NCI-H748 (cell line): ENCODE data around the gene RNF11.
"Not testable (repeated sequence)": the region's sequence is repeated elsewhere in the genome, so short reads cannot be mapped to it uniquely, and the experiment has no call there.

Experiments
- DNase-seq: peaks from one replicate; lab custom pipeline; 2025; ENCODE audit not compliant: unreplicated experiment; lab: John Stamatoyannopoulos, UW

The RNF11 gene

DNA sequence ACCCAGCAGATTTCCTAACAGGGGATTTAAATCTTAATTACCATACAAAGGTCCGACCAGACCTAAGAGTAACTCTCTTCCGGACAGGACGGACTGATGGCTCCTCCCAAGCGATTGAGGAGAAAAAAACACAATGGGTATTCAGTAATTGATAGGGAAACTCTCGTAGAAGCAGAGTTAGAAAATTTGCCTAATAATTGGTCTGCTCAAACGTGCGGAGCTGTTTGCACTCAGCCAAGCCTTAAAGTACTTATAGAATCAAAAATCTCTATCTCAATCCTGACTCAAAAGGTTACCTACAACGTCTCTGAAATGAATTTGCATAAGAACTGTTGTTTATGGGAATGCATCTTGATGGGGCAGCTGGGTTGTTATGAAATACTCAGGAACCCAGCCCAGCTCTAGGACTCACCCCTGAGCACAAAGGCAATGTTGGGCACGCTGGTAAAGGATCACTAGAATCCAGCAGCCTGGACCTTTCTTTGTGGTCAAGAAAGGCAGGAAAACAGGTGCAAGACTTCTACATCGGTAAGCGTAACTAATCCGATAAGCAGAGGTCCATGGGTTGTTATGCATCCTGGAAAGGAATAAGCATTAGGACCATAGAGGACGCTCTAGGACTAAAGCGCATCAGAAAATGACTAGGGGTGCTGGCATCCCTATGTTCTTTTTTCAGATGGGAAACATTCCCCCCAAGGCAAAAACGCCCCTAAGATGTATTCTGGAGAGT is 8.7 kb upstream of the RNF11 start:
- DNase-seq: not testable (repeated sequence)

DNA sequence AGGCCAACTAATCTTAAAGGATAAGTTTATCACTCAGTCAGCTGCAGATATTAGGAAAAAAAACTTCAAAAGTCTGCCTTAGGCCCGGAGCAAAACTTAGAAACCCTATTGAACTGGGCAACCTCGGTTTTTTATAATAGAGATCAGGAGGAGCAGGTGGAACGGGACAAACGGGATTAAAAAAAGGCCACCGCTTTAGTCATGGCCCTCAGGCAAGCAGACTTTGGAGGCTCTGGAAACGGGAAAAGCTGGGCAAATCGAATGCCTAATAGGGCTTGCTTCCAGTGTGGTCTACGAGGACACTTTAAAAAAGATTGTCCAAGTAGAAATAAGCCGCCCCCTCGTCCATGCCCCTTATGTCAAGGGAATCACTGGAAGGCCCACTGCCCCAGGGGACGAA is 7.6 kb upstream of the RNF11 start:
- DNase-seq: not testable (repeated sequence)

DNA sequence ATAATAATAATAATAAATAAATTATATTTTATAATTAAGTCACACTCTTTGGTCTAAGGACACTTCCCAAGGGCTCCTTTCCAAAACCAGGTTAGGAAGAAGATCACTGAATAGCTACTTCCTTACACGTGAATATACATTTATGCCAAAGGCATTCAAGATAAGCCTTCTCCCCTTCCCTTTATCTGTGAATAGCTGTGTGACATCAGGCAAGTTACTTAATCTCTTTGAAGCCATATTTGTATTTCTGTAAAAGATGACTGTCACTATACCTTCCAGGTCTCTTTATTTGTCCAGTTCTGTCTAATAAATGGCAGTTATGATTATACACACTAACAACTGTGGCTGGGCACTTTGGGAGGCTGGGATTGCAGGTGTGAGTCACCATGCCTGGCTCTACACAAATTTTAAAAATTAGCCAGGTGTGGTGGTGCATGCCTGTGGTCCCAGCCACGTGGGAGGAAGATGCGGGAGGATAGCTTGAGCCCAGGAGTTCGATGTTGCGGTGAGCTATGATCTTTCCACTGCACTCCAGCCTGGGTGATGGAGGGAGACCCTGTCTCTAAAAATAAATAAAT is 5.5 kb upstream of the RNF11 start:
- DNase-seq: no peak

DNA sequence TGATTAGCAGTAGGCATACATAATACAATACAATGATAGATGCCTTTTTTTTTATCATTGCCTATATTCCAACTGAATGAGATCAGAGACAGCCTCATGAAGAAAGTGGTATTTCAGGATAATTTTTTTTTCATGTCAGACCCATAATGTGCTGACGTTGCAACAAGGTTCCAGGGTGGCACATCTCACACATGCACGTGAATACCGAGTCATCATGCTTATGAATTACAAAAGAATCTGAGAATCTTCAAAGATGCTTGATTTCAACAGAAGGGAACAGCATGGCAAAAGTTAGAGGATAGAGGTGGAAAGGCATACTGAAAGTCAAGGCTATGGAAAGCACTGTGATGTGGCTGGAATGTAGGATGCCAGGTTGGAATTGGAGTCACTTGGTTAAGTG is 5.0 kb upstream of the RNF11 start:
- no peak for DNase-seq

DNA sequence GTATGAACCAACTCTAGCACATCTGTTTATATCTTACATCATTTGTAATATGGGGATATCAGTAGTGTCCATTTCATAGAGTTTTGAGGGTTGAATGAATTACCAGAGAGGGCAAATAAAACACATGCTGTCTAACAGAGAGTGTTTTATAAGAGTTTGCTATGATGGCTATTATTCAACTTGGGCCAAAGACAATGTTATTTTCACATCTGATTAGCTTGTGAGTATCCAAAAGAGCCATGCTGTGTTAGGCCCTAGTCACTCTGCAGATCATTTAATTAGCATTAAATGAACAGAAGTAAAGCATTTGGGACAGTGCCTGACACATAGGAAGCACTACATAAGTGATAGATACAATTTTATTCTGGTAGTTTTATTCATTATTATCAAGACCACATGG is 4.2 kb upstream of the RNF11 start:
- DNase-seq: no peak

DNA sequence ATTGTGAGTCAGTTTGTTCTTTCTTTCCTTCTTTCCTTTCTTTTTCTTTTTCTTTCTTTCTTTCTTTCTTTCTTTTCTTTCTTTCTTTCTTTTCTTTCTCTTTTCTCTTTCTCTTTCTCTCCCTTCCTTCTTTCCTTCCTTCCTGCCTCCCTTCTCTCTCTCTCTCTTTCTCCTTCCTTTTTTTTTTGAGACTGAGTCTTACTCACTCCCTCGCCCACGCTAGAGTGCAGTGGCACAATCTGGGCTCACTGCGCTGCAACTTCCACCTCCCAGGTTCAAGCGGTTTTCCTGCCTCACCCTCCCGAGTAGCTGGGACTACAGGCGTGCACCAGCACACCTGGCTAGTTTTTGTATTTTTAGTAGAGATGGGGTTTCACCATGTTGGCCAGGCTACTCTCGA is 1.8 kb upstream of the RNF11 start:
- DNase-seq: not testable (repeated sequence)

DNA sequence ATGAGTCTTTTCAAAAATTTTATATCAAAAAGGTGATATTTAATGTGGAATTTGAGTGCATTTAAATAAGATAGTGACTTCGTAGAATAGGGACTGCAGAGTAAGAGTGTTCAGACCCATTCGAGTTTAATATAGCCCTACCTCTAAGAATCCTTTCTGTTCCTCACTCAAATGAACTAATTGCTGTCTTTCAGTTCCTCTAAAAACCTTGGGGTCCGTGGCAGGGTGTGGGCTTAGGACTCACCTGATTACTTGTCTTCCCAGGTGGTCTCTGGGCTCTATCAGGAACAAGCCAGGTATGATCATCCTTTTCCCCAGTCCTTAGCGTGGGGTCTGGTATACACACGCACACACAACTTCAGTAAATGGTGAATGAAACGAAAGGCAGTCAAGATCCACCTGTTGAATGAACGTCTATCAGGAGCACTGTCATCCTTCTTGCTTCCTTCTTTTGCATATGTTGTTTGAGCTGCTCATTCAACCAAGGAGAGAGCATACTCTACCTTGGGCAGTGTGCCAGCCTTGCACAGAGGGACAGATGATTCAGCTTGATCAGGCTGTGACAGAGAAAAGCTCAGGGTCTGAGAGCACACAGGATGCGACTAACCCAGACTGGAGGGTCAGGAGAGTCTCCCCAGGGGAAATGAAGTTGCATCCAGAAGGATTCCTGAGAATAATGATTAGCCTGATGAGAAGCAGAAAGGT is 1.2 kb upstream of the RNF11 start:
- DNase-seq: peak; percentile 93

DNA sequence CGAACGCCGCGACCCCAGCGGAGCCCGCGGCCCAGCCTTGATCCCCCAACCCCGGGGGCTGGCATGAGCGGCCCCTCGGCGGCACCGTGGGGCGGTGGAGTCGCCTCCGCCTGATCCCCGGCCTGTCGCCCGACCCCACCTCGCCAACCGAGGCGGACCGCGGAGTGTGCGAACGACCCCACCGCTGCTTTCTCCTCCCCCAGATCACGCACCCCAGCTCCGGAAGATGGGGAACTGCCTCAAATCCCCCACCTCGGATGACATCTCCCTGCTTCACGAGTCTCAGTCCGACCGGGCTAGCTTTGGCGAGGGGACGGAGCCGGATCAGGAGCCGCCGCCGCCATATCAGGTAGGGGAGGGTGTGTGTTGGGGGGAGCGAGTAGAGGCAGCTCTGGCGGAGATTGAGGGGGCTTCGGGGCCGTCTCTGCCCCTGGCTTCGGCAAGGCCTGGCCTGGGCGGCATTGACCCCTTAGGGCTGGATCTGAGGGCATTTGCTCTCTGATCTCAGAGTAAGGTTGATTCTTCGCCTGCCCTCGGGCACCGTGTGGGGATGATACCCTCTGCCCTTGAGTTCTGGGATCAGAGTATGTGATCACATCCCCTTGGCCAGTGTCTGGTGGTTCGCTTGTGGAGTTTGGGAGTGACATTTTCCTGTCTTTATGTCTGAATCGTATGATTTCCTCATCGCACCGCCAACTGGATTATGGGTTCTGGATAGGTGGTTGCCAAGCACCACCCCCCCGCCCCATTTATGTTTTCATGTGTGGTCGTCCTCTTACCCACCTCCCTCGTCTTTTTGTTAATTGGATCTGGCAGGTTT is 668 bp downstream of the RNF11 start:
- peak; percentile 73 for DNase-seq

DNA sequence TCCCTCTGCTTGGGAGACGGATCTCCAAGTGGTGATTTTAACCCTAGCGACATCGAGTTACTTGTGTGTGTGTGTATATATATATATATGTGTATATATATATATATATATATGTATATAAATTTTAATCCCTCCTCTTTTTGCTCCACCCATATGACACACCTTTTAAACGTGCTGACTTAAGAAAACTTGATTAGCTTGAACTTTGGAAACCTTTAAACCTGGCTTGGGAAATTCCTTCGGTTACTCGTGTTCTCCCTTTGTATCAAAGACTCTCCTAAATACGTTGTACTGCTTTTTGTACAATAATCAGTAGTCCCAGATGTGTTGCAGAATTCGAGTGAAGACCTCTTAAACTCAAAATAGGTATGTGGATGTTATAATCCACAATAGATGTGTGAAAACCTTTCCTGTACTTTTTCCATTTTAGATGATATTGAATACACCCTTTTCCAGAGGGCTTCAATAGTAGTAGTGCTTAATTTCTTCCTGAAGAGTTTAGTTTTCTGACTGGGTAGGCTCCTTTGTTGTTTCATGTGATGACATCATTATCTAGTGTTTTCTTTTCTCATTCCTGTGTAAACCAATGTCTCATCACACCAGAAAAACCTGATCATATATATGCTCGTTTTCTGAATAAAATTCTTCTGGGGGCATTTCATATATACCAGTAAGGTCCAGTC is 1.4 kb downstream of the RNF11 start:
- DNase-seq: no peak

DNA sequence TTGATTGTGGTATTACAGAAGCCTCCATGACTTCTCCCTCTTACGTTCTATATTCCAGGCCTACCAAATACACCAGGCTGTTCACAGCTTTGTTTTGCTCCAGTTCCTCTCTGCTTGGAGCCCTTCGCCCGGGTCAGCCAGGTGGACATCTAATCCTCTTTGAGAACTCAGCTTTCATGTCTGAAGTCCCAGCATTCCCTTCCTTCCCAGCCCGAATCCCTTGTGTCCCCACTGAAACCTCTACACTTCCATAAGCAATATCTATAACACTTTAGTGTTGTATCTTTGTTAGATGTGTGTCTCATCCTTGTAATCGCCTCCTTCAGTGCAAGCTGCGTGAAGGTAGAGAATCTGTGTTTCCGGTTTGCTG is 1.9 kb downstream of the RNF11 start:
- peak; percentile 51 for DNase-seq

DNA sequence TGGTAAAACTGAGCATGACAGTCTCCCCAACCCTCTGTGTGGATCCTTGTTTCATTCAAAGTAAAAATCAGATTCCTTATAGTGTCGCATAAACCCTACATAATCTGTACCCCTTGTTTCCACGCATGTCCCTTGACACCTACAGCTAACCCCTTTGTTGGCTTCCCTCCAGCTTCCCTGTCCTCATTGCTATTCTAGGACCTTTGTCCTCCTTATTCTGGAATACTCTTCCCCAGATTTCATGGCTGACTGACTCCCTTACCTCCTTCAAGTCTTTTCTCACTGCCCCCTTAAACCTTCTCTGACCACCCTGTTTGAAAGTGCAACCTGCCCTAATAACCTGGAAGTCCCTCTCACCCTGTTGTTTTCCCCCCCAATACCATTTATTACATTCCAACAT is 4.0 kb downstream of the RNF11 start:
- DNase-seq: no peak

DNA sequence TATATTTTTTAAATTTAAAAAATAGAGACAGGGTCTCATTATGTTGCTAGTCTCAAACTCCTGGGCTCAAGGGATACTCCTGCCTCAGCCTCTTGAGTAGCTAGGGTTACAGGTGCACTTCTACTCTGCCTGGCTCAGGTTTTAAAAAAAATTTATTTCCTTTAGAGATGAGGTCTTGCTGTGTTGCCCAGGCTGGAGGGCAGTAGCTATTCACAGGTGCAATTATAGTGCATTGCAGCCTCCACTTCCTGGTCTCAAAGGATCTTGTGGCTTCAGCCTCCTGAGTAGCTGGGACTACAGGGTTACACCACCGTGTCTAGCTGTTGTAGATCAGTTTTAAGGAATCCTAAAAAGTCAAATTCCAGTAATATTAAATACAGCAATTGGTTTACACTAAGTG is 5.0 kb downstream of the RNF11 start:
- no peak for DNase-seq

DNA sequence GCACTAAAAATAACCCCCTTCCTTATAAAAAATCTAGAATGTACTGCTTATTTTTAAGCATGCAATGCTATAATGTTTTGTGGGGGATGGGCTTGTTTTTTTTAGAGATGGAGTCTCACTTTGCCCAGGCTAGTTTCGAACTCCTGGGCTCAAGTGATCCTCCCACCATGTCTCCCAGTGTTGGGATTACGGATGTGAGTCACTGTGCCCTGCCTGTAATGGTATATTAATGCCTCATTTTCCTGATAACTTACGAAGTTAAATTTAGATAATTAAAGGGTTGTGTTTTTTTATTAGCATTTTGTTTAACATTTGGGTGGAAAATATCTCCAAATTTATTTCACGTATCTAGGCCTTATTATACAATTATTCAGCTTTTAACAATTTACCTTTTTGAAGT is 6.5 kb downstream of the RNF11 start:
- DNase-seq: no peak

DNA sequence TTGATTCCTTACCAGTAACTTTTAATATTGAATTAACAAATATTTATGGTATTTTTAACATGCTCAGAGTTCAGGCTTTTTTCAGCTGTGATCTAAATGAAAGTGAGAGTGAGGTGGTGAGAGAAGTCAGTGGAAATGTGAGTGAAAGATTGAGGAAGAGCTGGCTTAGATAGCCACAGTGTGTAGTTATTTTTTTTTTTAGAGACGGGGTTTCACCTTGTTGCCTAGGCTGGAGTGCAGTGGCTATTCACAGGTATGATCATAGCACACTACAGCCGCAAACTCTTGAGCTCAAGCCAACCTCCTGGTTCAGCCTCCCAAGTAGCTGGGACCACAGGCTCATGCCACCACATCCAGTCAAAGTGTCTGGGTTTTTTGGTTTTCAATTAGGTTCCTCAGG is 10.9 kb downstream of the RNF11 start:
- no peak for DNase-seq

DNA sequence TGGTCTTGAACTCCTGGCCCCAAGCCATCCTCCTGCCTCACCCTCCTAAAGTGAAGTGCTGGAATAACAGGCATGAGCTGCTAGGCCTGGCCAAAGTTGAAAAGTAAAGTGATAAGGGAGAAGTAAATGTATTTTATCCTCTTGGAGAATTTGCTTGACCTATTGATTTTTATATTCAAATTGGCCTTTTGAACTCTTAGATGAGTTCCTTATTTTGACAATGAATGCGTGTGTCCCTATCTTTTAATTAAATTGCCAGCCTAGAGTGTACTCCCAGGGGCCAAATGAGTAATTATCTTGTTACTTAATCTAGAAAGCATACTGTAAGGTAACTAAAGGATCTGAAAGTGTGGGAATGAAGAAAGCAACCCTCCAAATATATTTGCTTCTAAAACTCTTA is 11.4 kb downstream of the RNF11 start:
- DNase-seq: no peak

DNA sequence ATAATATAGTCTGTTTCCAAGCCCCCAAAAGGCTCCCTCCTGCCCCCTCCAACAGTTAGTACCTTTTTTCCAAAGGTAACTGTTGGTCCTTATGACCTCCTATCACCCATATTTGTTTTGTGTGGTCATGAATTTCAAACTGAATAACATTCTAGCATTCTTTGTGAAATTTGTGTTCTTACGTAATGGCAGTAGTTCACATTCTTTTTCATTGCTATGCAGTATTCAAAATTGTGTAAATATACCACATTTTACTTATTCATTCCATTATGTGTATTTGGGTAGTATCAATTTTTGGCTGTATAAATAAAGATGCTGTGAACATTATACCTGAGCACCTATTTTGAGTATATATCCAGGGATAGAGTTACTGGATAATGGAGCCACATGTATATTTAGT is 13.4 kb downstream of the RNF11 start:
- DNase-seq: no peak

DNA sequence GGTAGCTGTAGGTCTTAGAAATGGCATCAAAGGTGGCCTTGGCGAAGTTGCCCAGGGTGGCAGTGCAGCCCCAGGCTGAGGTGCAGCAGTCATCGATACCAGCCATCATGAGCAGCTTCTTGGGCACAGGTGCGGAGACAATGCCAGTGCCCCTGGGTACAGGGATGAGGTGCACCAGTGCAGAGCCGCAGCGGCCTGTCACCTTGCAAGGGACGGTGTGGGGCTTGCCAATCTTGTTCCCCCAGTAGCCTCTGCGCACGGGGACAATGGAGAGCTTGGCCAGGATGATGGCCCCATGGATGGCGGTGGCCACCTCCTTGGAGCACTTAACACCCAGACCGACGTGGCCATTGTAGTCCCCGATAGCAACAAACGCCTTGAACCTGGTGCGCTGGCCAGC is 14.7 kb downstream of the RNF11 start:
- DNase-seq: not testable (repeated sequence)

DNA sequence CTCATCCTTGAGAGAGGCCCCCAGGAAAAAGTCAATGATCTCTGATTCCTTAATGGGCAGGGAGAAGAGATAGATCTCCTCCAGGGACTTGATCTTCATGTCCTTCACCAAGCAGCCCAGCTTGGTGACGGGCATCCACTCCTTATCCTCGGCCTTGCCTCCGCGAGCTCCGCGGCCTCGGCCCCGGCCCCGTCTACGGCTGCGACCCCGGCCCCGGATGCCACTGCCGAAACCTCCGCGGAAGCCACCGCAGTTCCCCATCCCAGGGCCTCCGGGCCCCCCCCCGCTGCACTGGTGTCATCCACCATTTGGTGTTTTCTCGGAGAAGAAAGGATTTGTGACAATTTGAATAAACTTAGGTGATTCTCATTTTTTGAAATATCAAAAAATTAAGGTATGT is 15.1 kb downstream of the RNF11 start:
- not testable (repeated sequence) for DNase-seq

DNA sequence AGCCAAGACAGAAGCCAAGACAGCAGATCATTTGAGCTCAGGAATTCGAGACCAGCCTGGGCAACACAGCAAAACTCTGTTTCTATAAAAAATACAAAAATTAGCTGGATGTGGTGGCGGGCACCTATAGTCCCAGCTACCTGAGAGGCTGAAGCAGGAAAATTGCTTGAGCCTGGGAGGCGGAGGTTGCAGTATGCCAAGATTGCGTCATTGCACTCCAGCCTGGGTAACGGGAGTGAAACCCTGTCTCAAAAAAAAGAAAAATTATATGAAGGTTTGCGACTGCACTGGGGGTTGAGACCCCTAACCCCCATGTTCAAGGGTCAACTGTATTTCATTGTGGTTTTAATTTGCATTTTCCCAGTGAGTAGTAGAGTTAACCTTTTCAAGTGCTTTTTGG is 16.3 kb downstream of the RNF11 start:
- no peak for DNase-seq

DNA sequence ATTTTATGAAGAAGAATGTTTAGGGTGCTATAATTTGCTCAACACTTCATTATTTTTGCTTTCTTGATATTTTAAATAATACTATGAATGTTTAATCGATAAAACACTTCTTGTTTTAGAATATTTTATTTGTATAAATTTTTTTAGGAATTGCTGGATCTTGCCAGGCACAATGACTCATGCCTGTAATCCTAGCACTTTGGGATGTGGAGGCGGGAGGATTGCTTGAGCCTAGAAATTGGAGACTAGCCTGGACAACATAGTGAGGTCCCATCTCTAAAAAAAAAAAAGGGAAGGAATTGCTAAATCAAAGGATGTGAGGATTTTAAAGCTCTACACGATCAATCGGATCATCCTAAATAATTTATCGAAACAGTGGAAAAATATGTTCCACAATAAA is 17.6 kb downstream of the RNF11 start:
- no peak for DNase-seq

DNA sequence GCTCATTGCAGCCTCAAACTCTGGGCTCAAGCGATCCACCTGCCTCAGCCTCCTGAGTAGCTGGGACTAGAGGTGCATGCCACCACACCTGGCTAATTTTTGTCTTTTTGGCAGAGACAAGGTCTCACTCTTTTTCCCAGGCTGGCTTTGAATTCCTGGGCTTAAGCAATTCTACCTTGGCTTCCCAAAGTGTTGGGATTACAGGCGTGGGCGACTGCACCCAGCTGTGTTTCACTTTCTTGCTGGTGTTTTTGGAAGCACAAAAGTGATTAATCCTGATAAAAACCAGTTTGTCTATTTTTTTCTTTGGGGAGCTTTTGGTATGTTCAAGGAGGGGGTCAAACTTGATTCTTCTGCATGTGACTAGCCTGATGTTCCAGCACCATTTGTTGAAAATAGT is 19.3 kb downstream of the RNF11 start:
- DNase-seq: no peak
